IPS-20b (cell line): Measurements from ENCODE around the gene XXYLT1.
"Not testable (repeated sequence)": the region's sequence is repeated elsewhere in the genome, so short reads cannot be mapped to it uniquely, and the experiment has no call there.

ENCODE experiments used
- H3K27ac ChIP-seq: one replicate; pipeline ENCODE4 v1.5.1; 2013; ENCODE audit warnings: low read length
- H3K27me3 ChIP-seq: 2 replicates; pipeline ENCODE4 v1.6.1; 2013; ENCODE audit warnings: mild to moderate bottlenecking, low read length, inconsistent platforms; ENCODE audit not compliant: insufficient read depth
- H3K36me3 ChIP-seq: 2 replicates; pipeline ENCODE4 v1.6.1; 2013; ENCODE audit warnings: low read depth, mild to moderate bottlenecking, inconsistent platforms, low read length, moderate library complexity; ENCODE audit not compliant: insufficient read depth
- H3K4me1 ChIP-seq: 2 replicates; pipeline ENCODE4 v1.6.1; 2013; ENCODE audit warnings: mild to moderate bottlenecking, control low read depth, inconsistent platforms, low read length, moderate library complexity; ENCODE audit not compliant: insufficient read depth
- H3K4me3 ChIP-seq: 2 replicates; pipeline ENCODE4 v1.5.1; 2013; ENCODE audit warnings: mild to moderate bottlenecking, low read length, inconsistent platforms
- H3K9ac ChIP-seq: 2 replicates; pipeline ENCODE4 v1.6.1; 2013; ENCODE audit warnings: low read depth, mild to moderate bottlenecking, inconsistent platforms, low read length, moderate library complexity
- H3K9me3 ChIP-seq: 2 replicates; pipeline ENCODE4 v1.6.1; 2013; ENCODE audit warnings: mild to moderate bottlenecking, low read depth, low read length, inconsistent platforms; ENCODE audit not compliant: insufficient read depth

XXYLT1 gene

GRCh38 chr3:195270817-195271409, at the start of gene XXYLT1:
Gene XXYLT1 (minus strand): TSS chr3:195271159. CDS start chr3:195271058, 101 bp downstream.
- H3K4me1 ChIP-seq: peaks cover 11% of the 10 kb centered on the region
- peak within 1 kb of the TSS; percentile 89 for H3K4me3 ChIP-seq
- H3K36me3 ChIP-seq: peaks cover 23% of the 10 kb centered on the region
- H3K27me3 ChIP-seq: no peaks in the 10 kb centered on the region
- no peaks in the 10 kb centered on the region for H3K9me3 ChIP-seq
- H3K9ac ChIP-seq: peak within 1 kb of the TSS; percentile 90
- H3K27ac ChIP-seq: peak within 1 kb of the TSS; percentile 86

DNA sequence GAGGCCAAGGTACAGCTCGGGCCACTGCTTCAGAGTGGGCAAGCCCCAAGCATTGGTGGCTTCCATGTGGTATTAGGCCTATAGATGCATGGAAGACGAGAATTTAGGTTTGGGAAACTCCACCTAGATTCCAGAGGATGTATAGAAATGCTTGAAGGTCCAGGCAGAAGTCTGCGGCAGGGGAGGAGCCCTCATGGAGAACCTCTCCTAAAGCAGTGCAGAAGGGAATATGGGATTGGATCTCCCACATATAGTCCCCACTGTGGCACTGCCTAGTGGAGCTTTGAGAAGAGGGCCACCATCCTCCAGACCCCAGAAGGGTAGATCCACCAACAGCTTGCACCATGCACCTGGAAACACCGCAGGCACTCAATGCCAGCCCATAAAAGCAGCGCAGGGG, 48.1 kb upstream of the XXYLT1 start:
- Histone ChIP-seq H3K27ac (no peak overlapping the region), H3K27me3 (no peaks in the 10 kb centered on the region), H3K9ac (no peak overlapping the region), H3K4me3 (no peak overlapping the region), H3K9me3 (peaks cover 23% of the 10 kb centered on the region), H3K4me1 (no peaks in the 10 kb centered on the region), H3K36me3 (peaks cover 22% of the 10 kb centered on the region)

DNA sequence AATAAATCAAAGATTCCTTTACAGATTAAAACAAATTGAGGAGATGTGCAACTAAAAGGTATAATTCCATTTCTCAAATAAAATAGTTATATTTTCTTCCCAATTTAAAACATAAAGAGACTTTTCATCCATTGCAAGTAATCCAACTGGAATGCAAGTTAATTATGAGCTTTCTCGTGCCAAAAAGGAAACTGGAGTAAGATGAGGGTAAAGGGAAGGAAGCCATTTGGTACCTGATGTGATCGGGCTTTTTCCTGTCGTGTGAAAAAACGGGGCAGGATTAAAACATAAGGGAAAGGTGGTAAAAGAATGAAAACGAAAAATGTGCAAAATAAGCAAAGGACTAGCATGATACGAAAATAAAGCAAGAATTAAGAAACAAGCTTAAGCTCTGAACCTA, 41.8 kb upstream of the XXYLT1 start:
- H3K4me3 ChIP-seq: no peak overlapping the region
- no peak overlapping the region for H3K9ac ChIP-seq
- no peaks in the 10 kb centered on the region for H3K27me3 ChIP-seq
- H3K4me1 ChIP-seq: no peaks in the 10 kb centered on the region
- H3K27ac ChIP-seq: no peak overlapping the region
- no peaks in the 10 kb centered on the region for H3K9me3 ChIP-seq
- H3K36me3 ChIP-seq: no peaks in the 10 kb centered on the region

DNA sequence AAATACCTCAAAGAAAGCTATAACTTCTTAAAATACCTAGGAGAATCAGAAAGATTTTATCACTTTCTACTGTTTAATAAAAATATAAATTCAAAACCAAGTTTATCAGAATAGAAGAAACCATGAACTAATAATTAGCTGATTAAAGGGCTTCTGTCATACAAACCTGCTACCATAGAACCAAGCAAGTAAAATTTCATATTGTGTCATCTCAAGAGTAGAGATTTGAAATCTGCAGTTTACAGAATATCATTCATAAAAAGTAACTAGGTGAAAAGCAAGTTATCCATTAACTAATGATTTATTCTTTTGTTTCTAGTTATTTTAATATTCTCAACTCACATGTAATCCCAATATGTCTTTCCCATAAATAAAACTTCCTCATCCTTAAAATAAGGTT, 36.8 kb upstream of the XXYLT1 start:
- H3K27ac ChIP-seq: no peak overlapping the region
- no peaks in the 10 kb centered on the region for H3K4me1 ChIP-seq
- H3K27me3 ChIP-seq: no peaks in the 10 kb centered on the region
- no peak overlapping the region for H3K9ac ChIP-seq
- no peak overlapping the region for H3K4me3 ChIP-seq
- peaks cover 8% of the 10 kb centered on the region; the same call in 1 of the 2 replicates for H3K36me3 ChIP-seq
- no peaks in the 10 kb centered on the region for H3K9me3 ChIP-seq

DNA sequence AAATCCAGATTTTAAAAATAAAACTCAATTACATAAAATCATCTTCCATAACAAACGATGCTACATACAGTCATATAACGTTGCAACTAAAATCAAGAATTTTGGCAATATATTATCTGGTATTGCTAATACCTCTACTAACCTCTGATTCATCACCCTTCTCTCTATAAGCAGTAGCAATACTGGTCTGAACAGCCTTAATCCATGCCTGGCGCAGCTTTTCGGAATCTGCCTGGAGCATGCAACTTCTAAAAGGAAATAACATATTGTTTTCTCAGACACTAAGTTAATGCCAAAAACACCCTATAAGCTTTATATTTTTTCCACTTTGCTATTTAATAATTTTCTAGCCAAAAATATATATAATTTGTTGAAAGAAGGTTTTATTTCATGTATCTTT, 35.4 kb upstream of the XXYLT1 start:
- no peaks in the 10 kb centered on the region for H3K4me1 ChIP-seq
- no peaks in the 10 kb centered on the region for H3K9me3 ChIP-seq
- H3K4me3 ChIP-seq: no peak overlapping the region
- no peak overlapping the region for H3K27ac ChIP-seq
- no peaks in the 10 kb centered on the region for H3K27me3 ChIP-seq
- H3K9ac ChIP-seq: no peak overlapping the region
- peaks cover 15% of the 10 kb centered on the region for H3K36me3 ChIP-seq

DNA sequence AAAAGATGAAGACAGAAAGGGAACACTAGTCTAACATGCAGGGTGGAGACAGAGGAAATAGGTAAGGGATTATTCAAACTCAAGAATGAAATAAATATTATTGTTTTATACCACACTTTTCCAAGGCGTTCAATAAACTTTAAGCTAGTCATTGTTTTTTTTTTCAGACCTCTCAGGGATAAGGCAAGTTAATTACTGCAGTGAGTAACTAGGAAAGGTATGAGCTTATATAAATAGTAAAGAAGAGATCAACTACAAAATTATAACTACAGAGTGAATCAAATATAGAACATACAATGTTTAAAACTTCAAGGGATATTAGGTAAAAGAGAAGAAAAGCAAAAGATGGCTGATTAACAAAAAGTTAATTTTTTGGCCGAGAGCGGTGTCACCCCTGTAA, 31.5 kb upstream of the XXYLT1 start:
- no peak overlapping the region for H3K4me3 ChIP-seq
- no peaks in the 10 kb centered on the region for H3K9me3 ChIP-seq
- H3K36me3 ChIP-seq: peaks cover 24% of the 10 kb centered on the region
- H3K9ac ChIP-seq: no peak overlapping the region
- no peak overlapping the region for H3K27ac ChIP-seq
- no peaks in the 10 kb centered on the region for H3K27me3 ChIP-seq
- no peaks in the 10 kb centered on the region for H3K4me1 ChIP-seq

GRCh38 chr3:195297446-195297845, 26.5 kb upstream of the XXYLT1 start:
- H3K27ac ChIP-seq: no peak overlapping the region
- H3K9ac ChIP-seq: no peak overlapping the region
- no peaks in the 10 kb centered on the region for H3K9me3 ChIP-seq
- no peaks in the 10 kb centered on the region for H3K4me1 ChIP-seq
- H3K27me3 ChIP-seq: no peaks in the 10 kb centered on the region
- H3K36me3 ChIP-seq: peaks cover 31% of the 10 kb centered on the region
- no peak overlapping the region for H3K4me3 ChIP-seq

DNA sequence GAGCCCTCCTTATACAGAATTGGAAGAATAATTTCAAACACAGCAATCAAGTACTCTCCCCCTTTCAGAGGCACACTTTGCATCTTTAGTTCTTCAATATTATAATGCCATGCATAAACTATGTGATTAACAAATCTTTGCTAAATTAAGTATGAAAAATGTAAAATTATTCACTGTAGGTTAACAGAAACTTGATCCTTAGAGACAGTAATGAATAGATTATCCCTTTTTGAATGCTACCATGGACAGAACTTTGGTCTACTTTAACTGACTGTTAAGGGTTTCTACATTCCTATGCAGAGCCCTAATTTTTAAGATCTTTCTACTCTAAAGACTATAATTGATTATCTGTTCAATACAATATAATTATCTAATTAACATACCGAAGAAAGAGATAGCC, 25.7 kb upstream of the XXYLT1 start:
- Histone ChIP-seq H3K4me3 (no peak overlapping the region), H3K36me3 (peaks cover 33% of the 10 kb centered on the region), H3K9ac (no peak overlapping the region)

GRCh38 chr3:195291121-195291520, 20.2 kb upstream of the XXYLT1 start:
- peaks cover 41% of the 10 kb centered on the region for H3K36me3 ChIP-seq

More for the DNA sequence above, 25.7 kb upstream of the XXYLT1 start:
- Histone ChIP-seq H3K27me3 (no peaks in the 10 kb centered on the region), H3K4me1 (no peaks in the 10 kb centered on the region), H3K27ac (no peak overlapping the region), H3K9me3 (no peaks in the 10 kb centered on the region)

GRCh38 chr3:195290643-195291042, 19.7 kb upstream of the XXYLT1 start:
- H3K9ac ChIP-seq, H3K4me3 ChIP-seq, H3K9me3 ChIP-seq, H3K4me1 ChIP-seq, H3K27me3 ChIP-seq, H3K27ac ChIP-seq: not testable (repeated sequence)
- H3K36me3 ChIP-seq: peaks cover 39% of the 10 kb centered on the region

More at GRCh38 chr3:195291121-195291520, 20.2 kb upstream of the XXYLT1 start:
- no peaks in the 10 kb centered on the region for H3K27me3 ChIP-seq
- no peaks in the 10 kb centered on the region for H3K9me3 ChIP-seq
- H3K4me1 ChIP-seq: no peaks in the 10 kb centered on the region
- no peak overlapping the region for H3K9ac ChIP-seq
- H3K27ac ChIP-seq: no peak overlapping the region
- no peak overlapping the region for H3K4me3 ChIP-seq

DNA sequence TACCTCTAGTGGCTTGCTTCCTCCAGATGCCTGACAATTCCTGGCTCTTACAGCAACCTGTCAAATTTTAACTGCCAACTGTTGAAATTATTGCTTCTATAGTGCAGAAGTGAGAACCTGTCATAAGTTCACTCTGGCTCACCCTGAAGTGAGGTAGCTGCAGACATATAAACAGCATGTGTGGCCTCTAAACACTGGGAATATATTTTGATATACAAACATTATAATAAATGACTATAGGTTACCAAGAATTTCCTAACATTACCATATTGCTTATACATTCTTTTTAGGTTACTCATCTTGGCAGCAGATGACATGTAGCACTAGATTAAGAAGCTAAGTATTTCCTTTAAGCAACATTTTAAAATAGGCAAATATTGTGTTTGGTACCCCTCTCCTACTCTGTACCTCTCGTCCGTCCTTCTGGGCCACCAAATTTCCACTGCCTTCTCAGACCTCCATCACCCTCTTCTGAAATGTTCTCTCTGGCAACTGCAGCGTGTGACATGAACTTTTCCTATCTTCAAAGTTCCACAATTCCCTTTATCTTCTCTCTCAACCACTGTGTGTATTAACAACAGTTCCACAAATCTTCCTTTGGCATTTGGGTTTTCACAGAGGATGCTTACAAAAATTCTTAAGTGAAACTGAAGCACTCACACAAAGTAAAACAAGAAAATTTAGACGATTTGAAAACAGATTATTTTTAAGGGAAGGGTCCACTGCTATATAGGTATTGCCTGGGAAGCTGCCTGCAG, 15.3 kb upstream of the XXYLT1 start:
- peaks cover 33% of the 10 kb centered on the region for H3K36me3 ChIP-seq
- no peaks in the 10 kb centered on the region for H3K4me1 ChIP-seq
- H3K27me3 ChIP-seq: no peaks in the 10 kb centered on the region
- no peak overlapping the region for H3K4me3 ChIP-seq
- H3K27ac ChIP-seq: no peak overlapping the region
- H3K9ac ChIP-seq: no peak overlapping the region
- no peaks in the 10 kb centered on the region for H3K9me3 ChIP-seq

- Histone ChIP-seq H3K36me3 (peaks cover 29% of the 10 kb centered on the region), H3K27me3 (no peaks in the 10 kb centered on the region), H3K9ac (no peak overlapping the region), H3K4me1 (no peaks in the 10 kb centered on the region), H3K4me3 (no peak overlapping the region), H3K9me3 (no peaks in the 10 kb centered on the region), H3K27ac (no peak overlapping the region)
These were observed 14.4 kb upstream of the XXYLT1 start for GRCh38 chr3:195285372-195285771.
